Endothelial cell of umbilical vein (primary cell): ENCODE results near the gene FRRS1. TPM values are rescaled to one million over a fixed set of nuclear protein-coding genes. Genes with fewer than 3 reads are reported as not detected.

Source experiments
- BruUV-seq: library from RNA; stranded (reverse); fragments of 400-500 nt; replicated peaks from 2 replicates; lab custom pipeline; 2021; lab: Mats Ljungman, UMichigan
- CTCF ChIA-PET: fragments of 300-600, 350-600 bp; sonication (Branson Sonifier 250); formaldehyde crosslinking; loops from one replicate; lab custom pipeline; 2021; ENCODE audit warnings: antibody characterized with exemption, inconsistent platforms; lab: Charles Lee
- POLR2A ChIA-PET: fragments of 300-600, 350-600 bp; sonication (Branson Sonifier 250); formaldehyde crosslinking; loops from one replicate; lab custom pipeline; 2021; ENCODE audit warnings: antibody characterized with exemption, inconsistent platforms; lab: Charles Lee
- DNase-seq: peaks from one replicate; pipeline ENCODE4 v3.0.0-alpha.2; 2011; ENCODE audit warnings: low read depth, low spot score
- FAIRE-seq: peaks from 2 replicates; lab custom pipeline; 2011; peaks lifted over from hg19 to GRCh38; lab: Jason Lieb, UNC
- H2AFZ ChIP-seq: 2 replicates; pipeline ENCODE4 v1.6.0; 2012; ENCODE audit warnings: low read depth, low read length, control low read depth, inconsistent platforms
- H3K27ac ChIP-seq: 2 replicates; pipeline ENCODE4 v1.5.1; 2011; ENCODE audit warnings: low read depth, mild to moderate bottlenecking, control low read depth, low read length, moderate library complexity; ENCODE audit not compliant: insufficient read depth
- H3K27me3 ChIP-seq, 2 experiments: 2 replicates each; pipeline versions ENCODE4 v1.6.0 to v1.6.1; 2011; ENCODE audit warnings: low read length in 2 of 2, mixed read lengths in 1 of 2; ENCODE audit not compliant: control insufficient read depth in 2 of 2, insufficient read depth in 2 of 2
- H3K36me3 ChIP-seq, 2 experiments: 2 replicates in 1 of 2; 3 replicates in 1 of 2; pipeline ENCODE4 v1.5.1; 2011; ENCODE audit warnings: low read length in 2 of 2, mild to moderate bottlenecking in 1 of 2, moderate library complexity in 1 of 2; ENCODE audit not compliant: control insufficient read depth in 2 of 2, insufficient read depth in 2 of 2; ENCODE audit errors: extremely low read depth in 1 of 2
- H3K4me1 ChIP-seq: 3 replicates; pipeline ENCODE4 v1.5.1; 2011; ENCODE audit warnings: mild to moderate bottlenecking, low read length; ENCODE audit not compliant: control insufficient read depth, insufficient read depth; ENCODE audit errors: extremely low read depth
- H3K4me2 ChIP-seq: 2 replicates; pipeline ENCODE4 v1.6.1; 2011; ENCODE audit warnings: low read length, control low read depth, mixed read lengths; ENCODE audit not compliant: insufficient read depth
- H3K4me3 ChIP-seq, 3 experiments: fragments of 200-600 bp in 1 of 3; sonication (generic), shearing (Covaris generic) in 1 of 3; replicated peaks in 1 of 3; 2 replicates each; pipeline ENCODE4 v1.5.1; 2011 to 2016; ENCODE audit warnings: control low read depth in 3 of 3, low read length in 3 of 3, mild to moderate bottlenecking in 2 of 3, inconsistent platforms in 1 of 3, low read depth in 1 of 3, moderate library complexity in 1 of 3; ENCODE audit not compliant: insufficient read depth in 1 of 3
- H3K79me2 ChIP-seq: 2 replicates; pipeline ENCODE4 v1.6.0; 2012; ENCODE audit warnings: low read length, inconsistent platforms; ENCODE audit not compliant: control insufficient read depth, insufficient read depth
- H3K9ac ChIP-seq: replicated peaks from 2 replicates; pipeline ENCODE3; 2011; ENCODE audit warnings: low read length, control low read depth; ENCODE audit not compliant: insufficient read depth; ENCODE audit errors: extremely low read depth
- H3K9me1 ChIP-seq: replicated peaks from 3 replicates; pipeline ENCODE4 v1.6.0; 2011; ENCODE audit warnings: mild to moderate bottlenecking, low read length; ENCODE audit not compliant: control insufficient read depth, insufficient read depth; ENCODE audit errors: extremely low read depth
- H3K9me3 ChIP-seq: replicated peaks from 2 replicates; pipeline ENCODE4 v1.5.1; 2012; ENCODE audit warnings: low read length, inconsistent platforms; ENCODE audit not compliant: control insufficient read depth, insufficient read depth
- H4K20me1 ChIP-seq: replicated peaks from 2 replicates; pipeline ENCODE3; 2011; ENCODE audit warnings: mild to moderate bottlenecking, low read length; ENCODE audit not compliant: control insufficient read depth, insufficient read depth; ENCODE audit errors: extremely low read depth
- CTCF ChIP-seq, 2 donors: IDR thresholded peaks; 1 replicate in 1 of 2; 2 replicates in 1 of 2; pipeline ENCODE4 v1.5.1; 2011; ENCODE audit warnings: low read length in 2 of 2, mild to moderate bottlenecking in 2 of 2, moderate library complexity in 2 of 2, control low read depth in 1 of 2, inconsistent platforms in 1 of 2, low read depth in 1 of 2; ENCODE audit not compliant: insufficient read depth in 1 of 2; ENCODE audit errors: extremely low read depth in 1 of 2
- EZH2 ChIP-seq: IDR thresholded peaks from 2 replicates; pipeline ENCODE4 v1.6.1; 2012; ENCODE audit warnings: borderline replicate concordance, low read depth, mild to moderate bottlenecking, moderate library complexity, low read length, inconsistent platforms; ENCODE audit not compliant: severe bottlenecking
- FOS ChIP-seq: IDR thresholded peaks from 2 replicates; pipeline ENCODE4 v1.6.1; 2011; ENCODE audit warnings: mild to moderate bottlenecking, low read length, moderate library complexity, borderline replicate concordance; ENCODE audit not compliant: insufficient read depth
- GATA2 ChIP-seq: IDR thresholded peaks from 2 replicates; pipeline ENCODE4 v1.7.0; 2011; ENCODE audit warnings: low read depth, mild to moderate bottlenecking, moderate library complexity, mixed read lengths, low read length; ENCODE audit not compliant: insufficient read length, insufficient read depth
- JUN ChIP-seq: IDR thresholded peaks from 2 replicates; pipeline ENCODE4 v1.6.1; 2011; ENCODE audit warnings: borderline replicate concordance, low read depth; ENCODE audit not compliant: insufficient read length, insufficient read depth
- MYC ChIP-seq: IDR thresholded peaks from one replicate; pipeline ENCODE4 v1.6.1; 2011; ENCODE audit warnings: mild to moderate bottlenecking, low read depth, low read length
- POLR2A ChIP-seq: IDR thresholded peaks from 2 replicates; pipeline ENCODE4 v1.6.1; 2012; ENCODE audit warnings: low read depth, mild to moderate bottlenecking, control low read depth, low read length
- POLR2AphosphoS5 ChIP-seq: IDR thresholded peaks from 2 replicates; pipeline ENCODE4 v1.6.1; 2012; ENCODE audit warnings: low read depth, mild to moderate bottlenecking, control low read depth, low read length, moderate library complexity; ENCODE audit not compliant: insufficient read depth
- dilution Hi-C: fragments of 300-500 bp; cut with MboI; formaldehyde crosslinking; loops from one replicate; pipeline ENCODE4 v1.15.0; 2019; ENCODE audit warnings: low sequenced_read_pairs; ENCODE audit not compliant: extremely low pct_ligation_motif_present
- intact Hi-C: fragments of 100-400 bp; cut with micrococcal nuclease; formaldehyde crosslinking; loops from one replicate; pipeline ENCODE4 v1.10.0; 2022
- polyA plus RNA-seq, 4 experiments: library from polyadenylated mRNA; depleted of rRNA in 3 of 4; stranded (reverse) in 3 of 4; unstranded in 1 of 4; fragments of >200 nt; gene quantifications; 2 replicates each; pipeline versions ENCODE4 v1.2.1 to v1.2.3, GENCODE V29; 2011 to 2012; ENCODE audit warnings: missing spikeins in 1 of 4
- total RNA-seq: library from RNA; stranded (reverse); gene quantifications from 2 replicates; pipeline ENCODE4 v1.2.3, GENCODE V29; 2021
- TF ChIP-seq, protein P1 (sequence below): IDR thresholded peaks from 2 replicates; pipeline ENCODE4 v1.6.1; 2011; ENCODE audit not compliant: insufficient read depth, insufficient read length

The FRRS1 gene
- total and polyA plus RNA-seq, 2 donors (not counting 3 experiments of a cell fraction or from before 2014, with no cell fraction given) = 1.1 to 3.1 TPM

DNA sequence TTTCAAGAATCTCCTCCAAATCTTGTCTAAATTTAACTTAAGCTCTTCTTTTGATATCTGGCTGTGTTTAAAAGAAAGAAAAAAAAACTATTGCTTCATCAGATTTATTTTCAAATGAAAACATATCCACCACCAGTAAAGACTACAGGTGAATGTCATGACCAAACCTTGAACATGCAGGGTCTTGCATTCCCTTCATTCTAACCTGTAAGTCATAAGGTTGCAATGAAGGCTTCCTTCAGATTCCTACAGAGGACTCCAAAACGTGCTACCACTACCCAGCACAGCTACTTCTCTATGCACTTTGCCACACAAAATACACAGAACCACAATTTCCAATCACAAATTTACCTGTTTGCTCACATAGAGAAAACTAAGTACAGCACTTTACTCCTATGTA lies 26.3 kb downstream of the FRRS1 start:
- no peaks in the 10 kb centered on the region for H3K4me1 ChIP-seq
- ChIA-PET POLR2A (no interaction called here), CTCF (interaction anchor here (2.9 kb wide), 1 partner anchor 946 kb away, joined by 12 read pairs; no protein-coding TSS in a partner anchor)
- no TSS peak for BruUV-seq
- H3K9me3 ChIP-seq = no peaks in the 10 kb centered on the region
- intact Hi-C loops = no loop called here
- H3K79me2 ChIP-seq = no peaks in the 10 kb centered on the region
- no peaks in the 10 kb centered on the region for H3K27me3 ChIP-seq
- H2AFZ ChIP-seq = no peak overlapping the region
- DNase-seq (no peak), FAIRE-seq (no peak)
- H3K9ac ChIP-seq = no peak overlapping the region
- no peak overlapping the region for H3K27ac ChIP-seq
- dilution Hi-C loops = no loop called here
- no peaks in the 10 kb centered on the region for H3K9me1 ChIP-seq
- TF ChIP-seq FOS (no peak), JUN (no peak), GATA2 (no peak), POLR2A (no peak), POLR2AphosphoS5 (no peak), MYC (no peak), EZH2 (no peak), CTCF (IDR thresholded peaks at IDR 0.05; ENCODE audit: extremely low read depth in 1 of 2, insufficient read depth in 1 of 2, low read depth in 1 of 2, low read length in 2 of 2) (no peak)
- TF ChIP-seq, protein P1, sequence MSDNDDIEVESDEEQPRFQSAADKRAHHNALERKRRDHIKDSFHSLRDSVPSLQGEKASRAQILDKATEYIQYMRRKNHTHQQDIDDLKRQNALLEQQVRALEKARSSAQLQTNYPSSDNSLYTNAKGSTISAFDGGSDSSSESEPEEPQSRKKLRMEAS = no peak
- no peak overlapping the region for H3K4me2 ChIP-seq
- no peaks in the 10 kb centered on the region for H3K36me3 ChIP-seq
- H3K4me3 ChIP-seq = no peak overlapping the region
- H4K20me1 ChIP-seq = no peaks in the 10 kb centered on the region
